HuH-7 (cell line): ENCODE data around the gene ING5.
A peak's percentile ranks its signal among the peaks of the same experiment; 100 is the strongest.

Source experiments
- DNase-seq: peaks from one replicate; pipeline ENCODE4 v3.0.0; 2011; ENCODE audit warnings: low spot score

The ING5 gene

DNA sequence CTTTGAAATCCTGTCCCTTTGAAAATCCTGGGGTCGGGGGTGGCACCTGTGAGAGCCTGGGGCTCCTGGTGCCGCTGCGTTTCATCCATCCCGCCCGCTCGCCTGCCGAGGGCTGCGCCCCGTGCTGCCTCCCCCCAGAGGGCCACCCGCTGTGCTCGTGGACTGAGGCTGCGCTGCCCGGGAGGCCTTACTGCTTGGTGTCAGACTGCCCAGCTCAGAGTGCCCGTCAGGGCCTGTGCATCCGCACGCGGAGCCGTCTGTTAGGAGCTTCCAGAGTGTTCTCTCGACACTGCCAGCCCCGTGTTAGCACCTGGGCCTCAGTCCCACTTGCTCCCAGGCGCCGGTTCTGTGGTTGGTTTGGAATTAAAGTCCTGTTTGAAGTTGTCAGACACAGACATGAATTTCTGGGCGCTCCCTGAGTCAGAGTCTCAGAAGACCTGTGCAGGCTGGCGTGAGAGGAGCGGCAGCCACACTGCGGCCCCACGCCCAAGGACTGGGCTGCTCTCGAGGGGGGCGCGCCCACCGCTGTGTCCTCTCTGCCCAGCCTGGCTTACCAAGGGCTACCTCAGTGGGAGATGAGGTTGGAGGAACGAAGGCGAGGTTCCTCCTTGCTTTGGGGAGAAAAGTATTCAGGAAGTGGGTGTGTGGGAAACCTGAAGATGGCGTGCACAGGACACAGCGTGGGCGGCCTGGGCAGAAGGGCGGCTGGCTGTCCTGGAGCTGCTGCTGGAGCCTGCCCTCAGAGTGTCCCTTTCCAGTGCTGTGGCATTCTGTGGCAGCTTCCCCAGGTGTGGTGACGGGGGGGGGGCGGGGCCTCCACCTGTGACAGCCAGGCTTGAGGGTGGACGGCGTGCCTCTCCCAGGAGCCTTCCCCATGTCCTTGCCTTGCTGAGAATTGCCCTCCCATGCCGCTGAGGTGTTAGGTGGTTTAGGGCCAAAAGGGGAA lies 29.3 kb upstream of the ING5 start:
- no peak for DNase-seq

GRCh38 chr2:241673189-241673663 lies 28.6 kb upstream of the ING5 start:
- DNase-seq, result no peak

DNA sequence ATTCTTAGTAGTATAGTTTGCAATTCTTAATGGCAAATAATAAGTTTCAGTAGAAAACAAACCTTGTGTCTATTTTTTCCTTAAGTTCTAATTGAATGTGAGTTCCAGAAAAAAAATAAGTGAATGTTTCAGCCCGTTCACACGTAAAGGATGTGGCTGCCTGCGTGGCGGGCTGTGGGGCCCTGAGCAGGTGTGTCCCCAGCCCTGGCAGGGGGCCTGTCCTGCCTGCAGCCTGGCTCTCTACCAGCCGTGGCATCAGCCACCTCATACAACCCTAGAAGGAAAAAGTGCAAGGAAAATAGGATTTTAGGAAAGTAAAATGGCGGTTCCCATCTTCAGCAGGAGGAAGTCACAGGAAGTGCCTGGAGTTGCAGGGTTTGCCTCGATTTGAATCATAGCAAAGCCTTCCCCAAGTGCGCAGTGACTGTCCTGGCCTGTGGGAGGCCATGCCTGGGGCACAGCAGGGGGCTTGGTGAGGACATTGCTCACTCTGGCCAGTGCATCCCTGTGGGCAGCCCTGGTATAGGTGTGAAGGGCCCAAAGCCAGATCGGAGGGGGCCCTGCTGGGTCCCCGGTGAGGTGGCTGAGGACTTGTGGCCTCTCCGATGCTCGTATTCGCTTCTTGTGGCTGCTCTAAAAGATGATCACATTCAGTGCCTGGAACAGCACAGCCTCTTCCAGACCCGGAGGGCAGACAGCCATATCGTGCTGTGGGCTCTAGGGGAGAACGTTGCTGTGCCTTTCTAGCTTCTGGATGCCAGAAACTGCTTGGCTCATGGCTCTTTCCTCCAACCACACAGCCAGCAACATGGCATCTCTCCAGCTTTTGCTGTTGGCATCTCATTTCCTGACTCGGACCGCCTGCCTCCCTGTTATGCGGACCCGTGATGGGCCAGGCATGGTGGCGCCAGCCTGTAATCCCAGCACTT lies 27.8 kb upstream of the ING5 start:
- no peak for DNase-seq

GRCh38 chr2:241675885-241676284 lies 26.0 kb upstream of the ING5 start:
- DNase-seq, result no peak

- no peak for DNase-seq
Measured at GRCh38 chr2:241676665-241677064, 25.2 kb upstream of the ING5 start.

DNA sequence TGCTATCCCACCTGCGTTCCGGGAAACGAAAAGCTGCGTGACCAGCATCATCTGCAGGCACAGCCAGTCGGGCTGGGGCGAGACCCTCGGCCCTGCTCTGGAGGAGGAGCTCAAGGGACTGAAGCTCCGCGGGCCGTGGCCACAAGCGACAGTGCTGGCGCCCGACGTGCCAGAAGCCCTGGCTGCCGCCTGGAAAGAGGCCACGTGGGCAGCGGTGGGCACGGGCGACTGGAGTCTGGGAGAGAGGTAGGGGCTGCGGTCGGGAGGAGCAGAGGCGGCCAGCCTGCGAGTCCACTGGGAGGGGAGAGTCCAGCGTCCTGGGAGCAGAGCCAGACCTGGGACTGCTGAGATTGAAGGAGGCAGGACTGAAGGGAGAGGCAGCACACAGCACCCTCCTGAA lies 24.4 kb upstream of the ING5 start:
- DNase-seq, result no peak

DNA sequence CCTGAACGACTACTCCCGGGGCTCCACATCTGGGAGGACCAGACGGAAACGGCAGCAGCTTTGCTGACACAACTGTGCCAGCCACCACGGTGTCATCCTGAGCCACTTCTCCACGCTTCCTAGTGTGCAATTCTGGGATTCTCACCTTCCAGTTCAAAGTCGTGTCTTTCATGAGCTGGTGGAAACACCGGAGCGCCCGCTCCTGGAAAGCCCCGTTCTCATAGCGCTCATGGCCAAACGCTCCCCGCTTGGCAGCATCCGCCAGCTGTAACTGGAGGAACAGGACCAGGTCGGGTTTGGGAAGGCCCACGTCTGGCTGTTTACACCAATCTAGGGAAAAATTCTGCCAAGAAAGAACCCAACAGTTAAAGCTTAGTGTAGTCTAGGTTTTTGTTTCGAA lies 23.5 kb upstream of the ING5 start:
- no peak for DNase-seq

- no peak for DNase-seq
Measured at GRCh38 chr2:241678784-241679540, 22.9 kb upstream of the ING5 start.

GRCh38 chr2:241680044-241680443 lies 21.8 kb upstream of the ING5 start:
- DNase-seq, result no peak

DNA sequence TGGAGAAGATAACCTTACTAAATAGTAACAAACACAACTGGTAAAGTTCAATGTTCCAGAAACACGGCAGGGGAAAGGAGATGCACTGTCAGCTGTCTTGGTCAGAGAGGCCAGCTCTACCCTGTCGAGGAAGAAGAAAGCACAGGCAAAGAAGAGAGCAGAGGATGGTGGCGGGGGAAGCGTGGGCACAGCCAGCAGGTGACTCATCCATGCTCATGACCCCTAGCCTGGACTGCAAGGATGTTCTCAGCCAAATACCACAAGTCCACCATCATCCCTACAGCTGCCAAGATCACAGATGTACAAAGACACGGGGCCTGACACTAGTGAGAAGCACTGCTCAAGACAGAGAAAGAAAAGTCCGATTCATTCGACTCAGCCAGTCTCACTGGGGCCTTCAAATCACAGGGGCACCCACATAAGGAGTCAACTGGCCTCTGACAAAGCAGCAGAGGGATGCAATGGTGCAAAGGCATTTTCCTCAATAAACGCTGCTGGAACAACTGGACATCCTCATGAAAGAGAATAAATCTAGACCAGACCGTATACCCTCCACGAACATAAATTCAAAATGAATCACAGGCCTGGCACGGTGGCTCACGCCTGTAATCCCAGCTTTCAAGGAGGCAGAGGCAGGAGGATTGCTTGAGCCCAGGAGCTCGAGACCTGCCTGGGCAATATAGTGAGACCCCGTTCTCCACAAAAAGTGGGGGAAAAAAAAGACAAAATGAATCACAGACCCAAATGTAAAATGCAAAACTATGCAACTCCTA lies 20.8 kb upstream of the ING5 start:
- DNase-seq, result no peak

- no peak for DNase-seq
Measured at GRCh38 chr2:241686324-241686649, 15.6 kb upstream of the ING5 start.

DNA sequence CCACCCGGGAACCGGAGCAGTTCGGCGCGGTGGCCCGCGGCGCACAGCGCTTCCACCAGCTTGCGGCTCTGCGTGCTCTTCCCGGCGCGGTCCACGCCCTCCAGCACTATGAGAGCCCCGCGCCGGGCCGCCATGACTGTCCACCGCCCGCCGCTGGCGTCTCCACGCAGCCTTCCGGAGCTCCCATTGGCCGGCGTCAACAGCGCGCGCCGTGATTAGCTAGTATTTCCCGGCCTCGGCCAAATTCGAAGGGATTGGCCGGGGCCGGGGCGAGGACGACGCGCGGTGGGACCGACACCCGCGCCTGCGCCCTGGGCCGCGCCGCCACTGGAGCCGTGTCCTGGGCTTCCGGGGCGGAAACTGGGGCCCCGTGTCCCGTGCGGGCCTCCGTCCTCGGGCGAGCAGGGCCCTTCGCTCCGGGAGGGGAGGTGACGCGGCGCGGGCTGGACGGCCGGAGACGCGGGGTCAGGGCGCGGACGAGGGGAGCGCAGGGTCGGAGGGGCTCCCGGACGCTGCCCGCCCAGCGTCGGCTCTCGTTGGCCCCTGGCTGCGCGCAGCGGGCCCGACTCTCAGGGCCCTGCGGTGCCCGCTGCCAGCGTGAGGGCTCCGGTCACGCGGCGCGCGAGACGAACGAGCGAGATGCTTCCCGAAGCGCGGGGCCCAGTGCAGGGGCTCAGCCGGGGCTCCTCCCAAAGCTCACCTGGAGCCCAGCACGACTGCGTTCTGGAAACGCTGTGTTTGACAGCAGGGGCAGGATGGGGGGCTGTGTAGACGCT lies 15.0 kb upstream of the ING5 start, which contains the start of gene DTYMK:
Gene DTYMK, minus strand, starts transcription at position 166 of the 776 bp plus-strand sequence. Its CDS starts 32 bp downstream, at position 134.
- DNase-seq, result peak; percentile 98

GRCh38 chr2:241689306-241689705 lies 12.5 kb upstream of the ING5 start:
- DNase-seq, result no peak

- no peak for DNase-seq
Measured at GRCh38 chr2:241690202-241690717, 11.6 kb upstream of the ING5 start.

GRCh38 chr2:241692448-241692847 lies 9.4 kb upstream of the ING5 start:
- DNase-seq, result no peak

DNA sequence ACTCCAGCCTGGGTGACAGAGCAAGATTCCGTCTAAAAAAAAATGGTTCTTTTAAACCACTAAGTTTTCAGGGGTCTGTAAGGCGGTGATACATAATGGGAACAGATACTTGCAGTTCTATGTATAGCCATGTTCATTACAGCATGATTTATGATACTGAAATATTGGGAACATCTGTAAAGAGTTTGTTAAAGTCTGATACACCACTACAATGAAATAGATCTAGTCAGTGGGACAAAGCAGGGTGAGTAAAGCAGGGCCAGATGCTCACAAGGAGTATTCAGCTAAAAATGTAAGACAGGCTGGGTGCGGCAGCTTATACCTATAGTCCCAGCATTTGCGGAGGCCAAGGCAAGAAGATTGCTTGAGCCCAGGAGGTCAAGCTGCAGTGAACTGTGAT lies 6.2 kb upstream of the ING5 start:
- no peak for DNase-seq

DNA sequence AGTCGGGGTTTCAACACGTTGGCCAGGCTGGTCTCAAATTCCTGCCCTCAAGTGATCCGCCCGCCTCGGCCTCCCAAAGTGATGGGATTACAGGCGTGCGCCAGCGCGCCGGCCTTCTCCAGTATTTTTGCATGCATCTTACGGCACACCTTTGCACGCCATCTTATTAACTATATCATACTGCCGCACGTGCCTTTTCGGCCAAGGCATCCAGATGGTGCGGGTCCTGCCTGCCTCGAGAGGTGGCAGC lies 765 bp upstream of the ING5 start:
- no peak for DNase-seq

- peak; percentile 89 for DNase-seq
Measured at GRCh38 chr2:241702155-241703031, 554 bp downstream of the ING5 start.

DNA sequence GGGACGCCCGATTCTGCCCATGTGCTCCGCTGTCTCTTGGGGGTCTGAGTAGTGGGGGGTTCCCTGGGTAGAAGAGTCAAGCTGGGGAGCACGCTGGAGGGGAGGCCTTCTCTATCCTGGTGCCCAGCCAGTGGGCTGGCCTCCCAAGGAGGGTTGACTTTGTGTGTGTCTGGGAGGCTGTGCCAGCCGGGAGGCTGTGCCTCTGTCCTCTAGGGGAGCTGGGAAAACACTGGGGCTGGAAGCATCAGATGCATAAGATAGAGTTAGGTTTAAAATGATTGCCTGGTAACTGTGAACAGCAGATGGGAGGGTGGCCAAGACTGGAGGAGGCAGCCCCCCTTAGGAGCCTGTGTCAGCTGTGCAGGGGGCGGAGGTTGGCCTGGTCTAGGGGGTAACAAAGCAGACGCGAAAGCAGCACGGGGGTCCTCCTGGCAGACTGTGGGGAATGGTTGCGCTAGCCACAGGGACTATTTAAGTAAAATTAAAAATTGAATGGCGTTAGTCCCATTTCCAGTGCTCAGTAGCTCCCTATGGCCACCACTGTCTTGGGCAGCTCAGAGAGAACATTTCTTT lies 1.3 kb downstream of the ING5 start:
- DNase-seq, result no peak
